Kidney epithelial cell (primary cell): ENCODE data around the gene LRRC3. TPM values are rescaled to one million over a fixed set of nuclear protein-coding genes. Genes with fewer than 3 reads are reported as not detected.
A peak's percentile ranks its signal among the peaks of the same experiment; 100 is the strongest.

Experiments used
- DNase-seq: peaks from one replicate; pipeline ENCODE4 v3.0.0-alpha.2; 2010; ENCODE audit warnings: low read depth
- H3K27me3 ChIP-seq: 2 replicates; pipeline ENCODE4 v1.6.0; 2011; ENCODE audit warnings: low read length; ENCODE audit not compliant: control insufficient read depth, insufficient read depth
- H3K36me3 ChIP-seq: 2 replicates; pipeline ENCODE4 v1.5.1; 2011; ENCODE audit warnings: low read length; ENCODE audit not compliant: control insufficient read depth, insufficient read depth
- H3K4me3 ChIP-seq: 2 replicates; pipeline ENCODE4 v1.5.1; 2011; ENCODE audit warnings: low read depth, mild to moderate bottlenecking, control low read depth, low read length
- total RNA-seq: library from RNA; depleted of rRNA; stranded (reverse); fragments of >200 nt; gene quantifications from 2 replicates; pipeline ENCODE4 v1.2.3, GENCODE V29; 2015
- TF ChIP-seq, protein P1 (sequence below): IDR thresholded peaks from 2 replicates; pipeline ENCODE4 v1.5.1; 2011; ENCODE audit warnings: mild to moderate bottlenecking, moderate library complexity, low read length, control low read depth, inconsistent platforms; ENCODE audit not compliant: insufficient read depth, poor library complexity, severe bottlenecking

Gene LRRC3, protein sequence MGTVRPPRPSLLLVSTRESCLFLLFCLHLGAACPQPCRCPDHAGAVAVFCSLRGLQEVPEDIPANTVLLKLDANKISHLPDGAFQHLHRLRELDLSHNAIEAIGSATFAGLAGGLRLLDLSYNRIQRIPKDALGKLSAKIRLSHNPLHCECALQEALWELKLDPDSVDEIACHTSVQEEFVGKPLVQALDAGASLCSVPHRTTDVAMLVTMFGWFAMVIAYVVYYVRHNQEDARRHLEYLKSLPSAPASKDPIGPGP
- 3.4 and 3.6 TPM in 2 replicates for total RNA-seq

- Histone ChIP-seq H3K27me3 (peaks cover 20% of the 10 kb centered on the region), H3K36me3 (no peaks in the 10 kb centered on the region), H3K4me3 (peak within 1 kb of the TSS; percentile 42)
- TF ChIP-seq, protein P1, sequence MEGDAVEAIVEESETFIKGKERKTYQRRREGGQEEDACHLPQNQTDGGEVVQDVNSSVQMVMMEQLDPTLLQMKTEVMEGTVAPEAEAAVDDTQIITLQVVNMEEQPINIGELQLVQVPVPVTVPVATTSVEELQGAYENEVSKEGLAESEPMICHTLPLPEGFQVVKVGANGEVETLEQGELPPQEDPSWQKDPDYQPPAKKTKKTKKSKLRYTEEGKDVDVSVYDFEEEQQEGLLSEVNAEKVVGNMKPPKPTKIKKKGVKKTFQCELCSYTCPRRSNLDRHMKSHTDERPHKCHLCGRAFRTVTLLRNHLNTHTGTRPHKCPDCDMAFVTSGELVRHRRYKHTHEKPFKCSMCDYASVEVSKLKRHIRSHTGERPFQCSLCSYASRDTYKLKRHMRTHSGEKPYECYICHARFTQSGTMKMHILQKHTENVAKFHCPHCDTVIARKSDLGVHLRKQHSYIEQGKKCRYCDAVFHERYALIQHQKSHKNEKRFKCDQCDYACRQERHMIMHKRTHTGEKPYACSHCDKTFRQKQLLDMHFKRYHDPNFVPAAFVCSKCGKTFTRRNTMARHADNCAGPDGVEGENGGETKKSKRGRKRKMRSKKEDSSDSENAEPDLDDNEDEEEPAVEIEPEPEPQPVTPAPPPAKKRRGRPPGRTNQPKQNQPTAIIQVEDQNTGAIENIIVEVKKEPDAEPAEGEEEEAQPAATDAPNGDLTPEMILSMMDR = no peak
- peak; percentile 7 for DNase-seq
Measured at GRCh38 chr21:44454747-44455523, at the start of gene LRRC3. TSS of gene LRRC3 (plus strand) at chr21:44455510. CDS start at chr21:44456645, 1,135 bp downstream.

DNA sequence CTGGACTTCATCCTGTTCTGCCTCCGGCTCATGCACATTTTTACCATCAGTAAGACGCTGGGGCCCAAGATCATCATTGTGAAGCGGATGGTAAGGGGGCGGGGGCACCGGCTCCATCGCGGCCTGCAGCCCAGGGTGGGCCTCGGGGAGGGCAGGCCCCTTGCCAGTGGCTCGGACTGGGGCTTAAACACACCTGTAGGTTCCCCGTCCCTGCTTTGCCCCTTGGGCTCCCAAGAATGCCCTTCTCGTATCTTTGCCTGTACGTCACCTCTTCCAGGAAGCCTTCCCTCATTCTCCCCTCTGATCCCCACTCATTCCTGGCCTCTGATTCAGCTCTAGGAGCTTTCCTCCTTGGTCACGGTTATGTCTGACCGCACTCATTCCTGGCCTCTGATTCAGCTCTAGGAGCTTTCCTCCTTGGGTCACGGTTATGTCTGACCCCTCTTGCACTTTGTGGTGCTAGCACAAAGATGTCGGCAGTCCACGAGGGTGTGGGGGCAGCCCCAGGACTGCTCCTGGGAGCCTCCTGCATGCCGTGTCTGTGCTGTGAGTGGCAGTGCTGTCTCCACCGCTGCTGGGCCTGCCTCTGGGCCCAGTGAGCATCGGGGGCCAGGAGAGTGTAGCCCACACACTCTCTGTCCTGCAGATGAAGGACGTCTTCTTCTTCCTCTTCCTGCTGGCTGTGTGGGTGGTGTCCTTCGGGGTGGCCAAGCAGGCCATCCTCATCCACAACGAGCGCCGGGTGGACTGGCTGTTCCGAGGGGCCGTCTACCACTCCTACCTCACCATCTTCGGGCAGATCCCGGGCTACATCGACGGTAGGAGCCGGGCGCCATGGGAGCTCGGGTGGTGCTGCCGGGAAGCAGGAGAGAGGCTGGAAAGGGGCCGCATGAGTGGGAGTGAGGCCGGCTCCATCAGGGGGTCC lies 49.1 kb upstream of the LRRC3 start:
- Histone ChIP-seq H3K27me3 (no peaks in the 10 kb centered on the region), H3K36me3 (no peaks in the 10 kb centered on the region), H3K4me3 (no peak overlapping the region)
- peak; percentile 34 for DNase-seq
- TF ChIP-seq, protein P1 = no peak

DNA sequence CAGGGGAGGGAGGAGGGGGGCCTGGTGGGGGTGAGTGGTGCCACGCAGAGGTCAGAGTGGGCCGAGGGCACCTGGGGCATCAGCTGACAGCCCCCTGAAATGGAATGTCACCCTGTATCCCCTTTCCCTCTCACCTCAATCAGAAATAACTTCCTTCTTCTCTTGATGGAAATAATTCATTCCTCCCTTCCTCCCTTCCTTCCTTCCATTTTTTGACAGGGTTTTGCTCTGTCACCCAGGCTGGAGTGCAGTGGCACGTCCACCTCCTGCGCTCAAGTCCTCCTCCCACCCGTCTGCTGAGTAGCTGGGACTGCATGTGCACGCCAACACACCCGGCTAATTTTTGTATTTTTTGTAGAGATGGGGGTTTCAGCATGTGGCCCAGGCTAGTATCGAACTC lies 48.4 kb upstream of the LRRC3 start:
- no peaks in the 10 kb centered on the region for H3K36me3 ChIP-seq
- no peak for DNase-seq
- H3K27me3 ChIP-seq = no peaks in the 10 kb centered on the region
- H3K4me3 ChIP-seq = no peak overlapping the region
- TF ChIP-seq, protein P1 = no peak

GRCh38 chr21:44407493-44407892 lies 47.8 kb upstream of the LRRC3 start:
- Histone ChIP-seq H3K27me3 (no peaks in the 10 kb centered on the region), H3K4me3 (no peak overlapping the region), H3K36me3 (no peaks in the 10 kb centered on the region)
- TF ChIP-seq, protein P1 = no peak
- no peak for DNase-seq

- Histone ChIP-seq H3K36me3 (no peaks in the 10 kb centered on the region), H3K4me3 (no peak overlapping the region), H3K27me3 (no peaks in the 10 kb centered on the region)
- DNase-seq = no peak
- TF ChIP-seq, protein P1 = no peak
Measured at GRCh38 chr21:44408226-44408625, 47.1 kb upstream of the LRRC3 start.
